Naive thymus-derived CD4-positive, alpha-beta T cell (primary cell): Measurements from ENCODE around the gene SERINC5. TPM values are rescaled to one million over a fixed set of nuclear protein-coding genes. Genes with fewer than 3 reads are reported as not detected.

Experiments
- ATAC-seq: fragments of 150-1000 bp; cut with Tn5 transposase; 2 replicates; pipeline ENCODE4 v1.10.0; 2021; ENCODE audit warnings: mild to moderate bottlenecking, moderate library complexity
- CTCF ChIA-PET: fragments of 350-600 bp; sonication (Branson Sonifier 250); formaldehyde crosslinking; loops from one replicate; lab custom pipeline; 2021; ENCODE audit warnings: antibody characterized with exemption; lab: Charles Lee
- POLR2A ChIA-PET: fragments of 350-600 bp; sonication (Branson Sonifier 250); formaldehyde crosslinking; loops from one replicate; lab custom pipeline; 2021; ENCODE audit warnings: antibody characterized with exemption, inconsistent platforms; lab: Charles Lee
- DNase-seq, 9 donors: peaks; one replicate each; pipeline versions ENCODE4 v3.0.0 to v3.0.0-alpha.2; 2020 to 2022; ENCODE audit warnings: mixed read lengths in 1 of 9
- H3K27ac ChIP-seq: one replicate; pipeline ENCODE4 v1.7.0; 2013; ENCODE audit warnings: mild to moderate bottlenecking, low read depth, low read length, moderate library complexity
- H3K27me3 ChIP-seq, 2 donors: one replicate each; pipeline ENCODE4 v1.7.0; 2013; ENCODE audit warnings: low read length in 2 of 2, mild to moderate bottlenecking in 2 of 2, moderate library complexity in 2 of 2; ENCODE audit not compliant: control insufficient read depth in 2 of 2, insufficient read depth in 2 of 2
- H3K36me3 ChIP-seq, 3 experiments: 1 replicate in 2 of 3; 2 replicates in 1 of 3; pipeline ENCODE4 v1.7.0; 2013; ENCODE audit warnings: low read length in 3 of 3, mild to moderate bottlenecking in 3 of 3, moderate library complexity in 1 of 3; ENCODE audit not compliant: insufficient read depth in 3 of 3, control insufficient read depth in 2 of 3
- H3K4me1 ChIP-seq, 2 donors: one replicate each; pipeline ENCODE4 v1.7.0; 2013; ENCODE audit warnings: low read length in 2 of 2, mild to moderate bottlenecking in 2 of 2, moderate library complexity in 1 of 2; ENCODE audit not compliant: control insufficient read depth in 2 of 2, insufficient read depth in 2 of 2
- H3K4me3 ChIP-seq: 2 replicates; pipeline ENCODE4 v1.7.0; 2013; ENCODE audit warnings: mild to moderate bottlenecking, low read length
- H3K9me3 ChIP-seq, 3 experiments: 1 replicate in 2 of 3; 2 replicates in 1 of 3; pipeline ENCODE4 v1.7.0; 2013; ENCODE audit warnings: low read length in 3 of 3; ENCODE audit not compliant: control insufficient read depth in 2 of 3
- H3K27ac Mint-ChIP-seq, 9 donors: one replicate each; pipeline ENCODE4 v1.8.0; 2020 to 2022; ENCODE audit warnings: mixed read lengths in 9 of 9, mild to moderate bottlenecking in 8 of 9, moderate library complexity in 5 of 9, inconsistent platforms in 2 of 9
- H3K27me3 Mint-ChIP-seq, 5 donors: one replicate each; pipeline ENCODE4 v1.8.0; 2021 to 2022; ENCODE audit warnings: mixed read lengths in 5 of 5, mild to moderate bottlenecking in 1 of 5
- H3K36me3 Mint-ChIP-seq, 5 donors: one replicate each; pipeline ENCODE4 v1.8.0; 2020 to 2022; ENCODE audit warnings: mixed read lengths in 5 of 5, mild to moderate bottlenecking in 3 of 5, inconsistent platforms in 1 of 5
- H3K4me1 Mint-ChIP-seq, 7 donors: one replicate each; pipeline ENCODE4 v1.8.0; 2020 to 2022; ENCODE audit warnings: mixed read lengths in 7 of 7, mild to moderate bottlenecking in 3 of 7, inconsistent platforms in 1 of 7
- H3K4me3 Mint-ChIP-seq, 10 donors: one replicate each; pipeline ENCODE4 v1.8.0; 2020 to 2022; ENCODE audit warnings: mild to moderate bottlenecking in 10 of 10, mixed read lengths in 10 of 10, moderate library complexity in 6 of 10, inconsistent platforms in 2 of 10
- H3K9me3 Mint-ChIP-seq, 11 donors: one replicate each; pipeline ENCODE4 v1.8.0; 2020 to 2022; ENCODE audit warnings: mixed read lengths in 11 of 11, mild to moderate bottlenecking in 4 of 11, inconsistent platforms in 1 of 11, moderate library complexity in 1 of 11
- intact Hi-C, 2 donors: fragments of 100-400 bp; cut with micrococcal nuclease; formaldehyde crosslinking; loops; one replicate each; pipeline ENCODE4 v1.15.1; 2023
- polyA plus RNA-seq, 2 donors: library from polyadenylated mRNA; unstranded; fragments of 300-500 nt; fragmentation: Illumina TruSeq; gene quantifications; one replicate each; pipeline ENCODE4 v1.2.3, GENCODE V29; 2021
- total RNA-seq, 6 experiments: library from RNA in 5 of 6; stranded (reverse) in 5 of 6; gene quantifications; 1 replicate in 5 of 6; 2 replicates in 1 of 6; pipeline ENCODE4 v1.2.3 and lab custom pipeline; 2021 to 2026

The SERINC5 gene
- total and polyA plus RNA-seq, 7 experiments from 2014 or later = 34.3 to 164 (median 101) TPM

DNA sequence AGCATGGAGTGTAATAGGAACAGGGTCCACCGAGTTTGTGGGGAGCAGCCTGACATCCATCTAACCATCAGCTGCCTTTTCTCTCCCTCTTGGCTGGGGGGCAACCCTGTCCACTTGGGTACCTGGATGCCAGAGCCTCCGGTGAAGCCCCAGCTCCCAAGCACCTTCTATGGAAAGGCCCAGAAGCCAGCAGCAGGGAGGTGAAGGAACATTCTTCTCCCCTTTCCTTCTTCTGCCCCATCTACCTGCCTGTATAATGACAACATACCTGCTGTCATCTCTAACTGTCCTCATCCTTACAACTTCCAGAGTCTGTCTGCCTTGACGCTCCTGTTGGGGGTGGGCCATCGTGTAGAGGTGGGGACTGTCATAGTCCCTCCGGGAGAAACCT, 187.6 kb downstream of the SERINC5 start:
- H3K9me3 Mint-ChIP-seq = peaks cover 0 to 3% (median 0%) of the 10 kb centered on the region in 11 donors
- H3K27me3 Mint-ChIP-seq = no peaks in the 10 kb centered on the region
- no peaks in the 10 kb centered on the region for H3K9me3 ChIP-seq
- ATAC-seq (no peak), DNase-seq (no peak)
- ChIA-PET CTCF (no interaction called here), POLR2A (no interaction called here)
- intact Hi-C loops = no loop called here
- H3K27ac Mint-ChIP-seq = no peak overlapping the region
- no peaks in the 10 kb centered on the region for H3K27me3 ChIP-seq
- peaks cover 0 to 14% (median 0%) of the 10 kb centered on the region in 7 donors for H3K4me1 Mint-ChIP-seq
- no peak overlapping the region for H3K27ac ChIP-seq
- H3K4me3 ChIP-seq = no peak overlapping the region
- H3K4me3 Mint-ChIP-seq = no peak overlapping the region
- peaks cover 3 to 56% (median 32%) of the 10 kb centered on the region in 5 donors for H3K36me3 Mint-ChIP-seq
- H3K36me3 ChIP-seq = no peaks in the 10 kb centered on the region
- H3K4me1 ChIP-seq = no peaks in the 10 kb centered on the region

DNA sequence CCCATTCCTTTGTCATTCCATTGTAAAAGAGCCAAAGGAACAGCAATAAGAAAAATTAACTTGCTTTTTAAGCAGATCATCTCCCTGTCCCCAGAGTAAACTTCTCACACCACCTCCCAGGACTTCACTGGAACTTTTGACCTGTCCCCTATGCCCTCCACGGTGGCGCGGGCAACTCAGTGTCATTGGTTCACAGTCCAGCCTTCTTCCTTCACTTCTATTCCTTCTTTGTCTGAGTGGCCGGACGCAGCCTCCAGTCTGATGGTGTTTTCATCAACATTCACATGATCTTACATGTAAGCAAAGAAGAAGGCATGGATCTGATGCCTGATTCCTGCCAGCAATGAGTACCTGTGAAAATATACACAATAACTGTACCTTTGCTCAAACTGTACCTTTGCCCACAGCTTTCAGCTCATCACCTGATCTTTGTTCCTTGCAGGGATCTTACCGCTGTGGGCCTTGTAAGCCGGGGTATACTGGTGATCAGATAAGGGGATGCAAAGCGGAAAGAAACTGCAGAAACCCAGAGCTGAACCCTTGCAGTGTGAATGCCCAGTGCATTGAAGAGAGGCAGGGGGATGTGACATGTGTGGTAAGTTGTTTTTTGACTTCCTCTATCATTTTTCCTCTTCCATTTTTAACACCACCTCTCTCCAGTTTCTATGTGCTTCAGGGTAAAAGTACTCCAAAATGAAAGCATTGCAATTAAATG, 188.2 kb downstream of the SERINC5 start:
- ChIA-PET CTCF (interaction anchor here (0.7 kb wide), 1 partner anchor 239 kb away, joined by 3 read pairs; no protein-coding TSS in a partner anchor), POLR2A (no interaction called here)
- no peak for DNase-seq
- no peak overlapping the region for H3K4me3 ChIP-seq
- Mint-ChIP-seq H3K4me1 (peaks cover 0 to 14% (median 0%) of the 10 kb centered on the region in 7 donors), H3K27ac (no peak overlapping the region), H3K9me3 (peaks cover 0 to 3% (median 0%) of the 10 kb centered on the region in 11 donors), H3K36me3 (peaks cover 3 to 53% (median 33%) of the 10 kb centered on the region in 5 donors), H3K27me3 (no peaks in the 10 kb centered on the region), H3K4me3 (no peak overlapping the region)
- no peaks in the 10 kb centered on the region for H3K4me1 ChIP-seq
- no peaks in the 10 kb centered on the region for H3K36me3 ChIP-seq
- intact Hi-C loops = no loop called here
- no peaks in the 10 kb centered on the region for H3K9me3 ChIP-seq
- ATAC-seq = no peak
- no peaks in the 10 kb centered on the region for H3K27me3 ChIP-seq
- H3K27ac ChIP-seq = no peak overlapping the region

DNA sequence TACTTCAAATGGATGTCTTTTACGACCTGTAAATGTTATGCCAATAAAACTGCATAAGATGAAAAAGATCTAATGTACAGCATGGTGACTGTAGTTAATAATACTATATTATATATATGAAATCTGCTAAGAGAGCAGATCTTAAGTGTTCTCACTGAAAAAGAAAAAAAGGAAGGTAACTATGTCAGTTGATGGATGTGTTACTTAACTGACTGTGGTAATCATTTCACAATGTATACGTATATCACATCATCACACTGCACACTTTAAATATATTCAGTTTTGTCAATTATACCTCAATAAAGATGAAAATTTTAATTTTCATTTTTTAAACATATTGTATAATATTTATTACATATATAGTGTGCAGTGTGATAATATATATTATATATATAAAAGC, 188.8 kb downstream of the SERINC5 start:
- Mint-ChIP-seq H3K36me3 (peaks cover 3 to 49% (median 31%) of the 10 kb centered on the region in 5 donors), H3K9me3 (peaks cover 0 to 3% (median 0%) of the 10 kb centered on the region in 11 donors), H3K27me3 (no peaks in the 10 kb centered on the region), H3K4me1 (peaks cover 0 to 14% (median 0%) of the 10 kb centered on the region in 7 donors), H3K27ac (no peak overlapping the region), H3K4me3 (no peak overlapping the region)
- no peak overlapping the region for H3K4me3 ChIP-seq
- no peak for DNase-seq
- H3K27me3 ChIP-seq = no peaks in the 10 kb centered on the region
- intact Hi-C loops = no loop called here
- POLR2A ChIA-PET = no interaction called here
- no peaks in the 10 kb centered on the region for H3K9me3 ChIP-seq
- no peaks in the 10 kb centered on the region for H3K36me3 ChIP-seq
- CTCF ChIA-PET = interaction anchor here (0.7 kb wide), 1 partner anchor 240 kb away, joined by 3 read pairs; no protein-coding TSS in a partner anchor
- no peak for ATAC-seq
- H3K27ac ChIP-seq = no peak overlapping the region
- no peaks in the 10 kb centered on the region for H3K4me1 ChIP-seq

DNA sequence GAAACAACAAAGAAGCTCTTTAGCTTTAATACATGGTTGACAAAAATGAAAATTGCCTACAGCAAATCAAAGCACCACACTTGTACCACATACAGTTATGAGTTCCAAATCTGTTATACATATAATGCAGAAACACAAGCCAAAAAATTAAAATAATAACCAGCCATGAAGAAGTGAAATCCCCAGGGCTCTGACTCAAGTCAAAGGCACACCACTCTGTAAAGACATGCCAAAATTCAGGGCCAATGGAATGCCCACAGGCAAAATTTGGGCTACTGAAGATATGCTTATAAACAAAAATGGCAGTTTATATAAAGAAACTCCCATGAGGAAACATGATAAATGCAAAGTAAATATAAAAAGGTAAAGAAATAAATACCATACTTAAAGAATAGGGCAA, 191.7 kb downstream of the SERINC5 start:
- H3K27me3 ChIP-seq = no peaks in the 10 kb centered on the region
- no peaks in the 10 kb centered on the region for H3K4me1 ChIP-seq
- H3K9me3 ChIP-seq = no peaks in the 10 kb centered on the region
- Mint-ChIP-seq H3K4me1 (peaks cover 0 to 12% (median 7%) of the 10 kb centered on the region in 7 donors), H3K4me3 (no peak overlapping the region), H3K27ac (no peak overlapping the region), H3K9me3 (peaks cover 0 to 3% (median 0%) of the 10 kb centered on the region in 11 donors), H3K36me3 (peaks cover 0 to 55% (median 21%) of the 10 kb centered on the region in 5 donors), H3K27me3 (no peaks in the 10 kb centered on the region)
- H3K27ac ChIP-seq = no peak overlapping the region
- ChIA-PET POLR2A (no interaction called here), CTCF (no interaction called here)
- DNase-seq (no peak), ATAC-seq (no peak)
- intact Hi-C loops = no loop called here
- H3K4me3 ChIP-seq = no peak overlapping the region
- no peaks in the 10 kb centered on the region for H3K36me3 ChIP-seq

Other genes with a start within 250 kb of the SERINC5 start
- 1 to 10 TPM in 1 of 5 experiments, under 1 TPM in 4; 0.53 to 1.2 (median 0.65) TPM for gene THBS4, start 220.7 kb downstream of the SERINC5 start, total RNA-seq
- gene THBS4, start 220.7 kb downstream of the SERINC5 start, polyA plus RNA-seq = under 1 TPM in 1 of 2 donors, not detected in 1; 0.16 TPM
- gene SPZ1, start 64.0 kb upstream of the SERINC5 start, total RNA-seq = not detected
- gene SPZ1, start 64.0 kb upstream of the SERINC5 start, polyA plus RNA-seq = not detected
- 10 to 100 TPM; 12.0 to 32.0 (median 26.0) TPM for gene ZFYVE16, start 152.0 kb upstream of the SERINC5 start, total RNA-seq
- gene ZFYVE16, start 152.0 kb upstream of the SERINC5 start, polyA plus RNA-seq = 1 to 10 TPM; 3.0 to 4.5 TPM
- gene FAM151B, start 232.1 kb upstream of the SERINC5 start, total RNA-seq = 1 to 10 TPM in 2 of 5 experiments, under 1 TPM in 2, not detected in 1; 0.36 to 3.4 (median 1.1) TPM
- under 1 TPM in 1 of 2 donors, not detected in 1; 0.11 TPM for gene FAM151B, start 232.1 kb upstream of the SERINC5 start, polyA plus RNA-seq